Stimulated activated CD4-positive, alpha-beta T cell treated with anti-CD3 and anti-CD28 coated beads, Interleukin-15, amount 100 ng/mL, for 24 hours (primary cell): Measurements from ENCODE around the gene CIDEB.

Source experiments
- DNase-seq: peaks from one replicate; pipeline ENCODE4 v3.0.0-alpha.2; 2020

The CIDEB gene

GRCh38 chr14:24269368-24269767 is 38.4 kb downstream of the CIDEB start:
- no peak for DNase-seq

GRCh38 chr14:24268225-24268624 is 39.6 kb downstream of the CIDEB start:
- no peak for DNase-seq

GRCh38 chr14:24267516-24267915 is 40.3 kb downstream of the CIDEB start:
- DNase-seq, result no peak

- DNase-seq, result no peak
Observed at GRCh38 chr14:24266344-24267244, 41.2 kb downstream of the CIDEB start.

- DNase-seq, result no peak
Observed at GRCh38 chr14:24264298-24264697, 43.5 kb downstream of the CIDEB start.

- no peak for DNase-seq
Observed at GRCh38 chr14:24263848-24264247, 43.9 kb downstream of the CIDEB start.

- DNase-seq, result no peak
Observed at GRCh38 chr14:24262821-24263733, 44.7 kb downstream of the CIDEB start, which contains the start of gene TGM1. TSS of gene TGM1 (minus strand) at chr14:24263177. CDS start at chr14:24262352, 825 bp downstream.

GRCh38 chr14:24261969-24262327 is 45.8 kb downstream of the CIDEB start:
- no peak for DNase-seq

GRCh38 chr14:24261256-24261968 is 46.4 kb downstream of the CIDEB start:
- no peak for DNase-seq

- DNase-seq, result no peak
Observed at GRCh38 chr14:24260780-24261157, 47.0 kb downstream of the CIDEB start.

- DNase-seq, result no peak
Observed at GRCh38 chr14:24260026-24260779, 47.6 kb downstream of the CIDEB start.

- no peak for DNase-seq
Observed at GRCh38 chr14:24259282-24260025, 48.3 kb downstream of the CIDEB start.

- DNase-seq, result no peak
Observed at GRCh38 chr14:24258548-24259265, 49.1 kb downstream of the CIDEB start.

GRCh38 chr14:24258119-24258518 is 49.7 kb downstream of the CIDEB start:
- no peak for DNase-seq

- no peak for DNase-seq
Observed at GRCh38 chr14:24256960-24257359, 50.8 kb downstream of the CIDEB start.

- DNase-seq, result no peak
Observed at GRCh38 chr14:24255931-24256711, 51.7 kb downstream of the CIDEB start.

GRCh38 chr14:24255438-24255837 is 52.3 kb downstream of the CIDEB start:
- DNase-seq, result no peak
